GM18499 (cell line): Measurements from ENCODE around the gene COX7A2L.

Experiments used
- ATAC-seq: cut with Tn5 transposase; IDR thresholded peaks from one replicate; pipeline ENCODE4 v1.9.1; 2021; ENCODE audit warnings: moderate number of reproducible peaks; ENCODE audit not compliant: insufficient read depth, unreplicated experiment

Gene COX7A2L

GRCh38 chr2:42321452-42322064, 39.5 kb downstream of the COX7A2L start:
- ATAC-seq = no peak

- ATAC-seq = no peak
Measured at GRCh38 chr2:42319265-42319664, 41.8 kb downstream of the COX7A2L start.

- ATAC-seq = no peak
Measured at GRCh38 chr2:42317945-42318344, 43.1 kb downstream of the COX7A2L start.

GRCh38 chr2:42317486-42317885, 43.5 kb downstream of the COX7A2L start:
- no peak for ATAC-seq

DNA sequence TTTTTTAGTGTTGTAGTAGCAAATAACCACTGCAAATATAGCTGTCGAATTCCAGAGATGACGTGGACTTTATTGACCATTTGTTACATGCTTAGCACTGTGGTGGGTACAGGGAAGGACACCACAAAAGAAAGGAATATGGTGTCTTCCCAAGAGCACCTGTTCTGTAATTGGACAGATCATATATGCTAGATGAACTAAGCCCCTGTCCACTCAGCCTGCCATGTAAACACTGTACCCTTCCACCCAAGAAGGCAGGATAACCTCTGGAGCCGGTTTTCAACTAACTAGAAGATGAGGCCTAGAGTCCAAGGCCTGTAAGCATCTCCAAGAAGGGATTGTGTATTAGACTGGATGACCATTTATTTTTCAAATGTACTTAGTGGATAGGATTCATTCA, 44.1 kb downstream of the COX7A2L start:
- no peak for ATAC-seq

- ATAC-seq = no peak
Measured at GRCh38 chr2:42315844-42316470, 45.1 kb downstream of the COX7A2L start.

DNA sequence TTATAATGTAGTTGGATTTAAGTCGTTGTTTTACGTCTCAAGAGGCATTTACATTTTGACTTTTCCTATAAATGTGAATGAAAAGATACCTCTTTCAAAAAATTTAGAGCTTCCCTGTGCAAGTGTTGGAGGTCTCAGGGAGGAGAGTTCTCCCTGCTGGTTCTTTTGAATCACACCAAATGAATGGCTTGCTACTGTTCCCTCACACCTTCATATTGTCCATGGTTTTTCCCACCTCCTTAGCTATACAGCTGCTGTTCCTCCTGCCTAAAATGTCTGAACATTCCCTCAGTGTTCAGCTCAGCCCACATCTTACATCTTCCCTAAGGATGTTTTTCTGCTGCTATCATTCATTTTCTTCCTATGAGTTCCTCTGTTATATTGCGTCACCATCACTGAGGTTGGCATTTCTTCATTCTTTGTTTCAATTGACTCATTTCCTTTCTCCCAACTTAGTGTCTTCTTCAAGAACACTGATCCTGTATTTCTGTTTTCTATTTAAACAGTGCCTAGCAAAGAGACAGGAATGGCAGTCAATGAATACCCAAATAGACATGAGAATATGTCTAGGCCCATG, 46.0 kb downstream of the COX7A2L start:
- ATAC-seq = no peak

DNA sequence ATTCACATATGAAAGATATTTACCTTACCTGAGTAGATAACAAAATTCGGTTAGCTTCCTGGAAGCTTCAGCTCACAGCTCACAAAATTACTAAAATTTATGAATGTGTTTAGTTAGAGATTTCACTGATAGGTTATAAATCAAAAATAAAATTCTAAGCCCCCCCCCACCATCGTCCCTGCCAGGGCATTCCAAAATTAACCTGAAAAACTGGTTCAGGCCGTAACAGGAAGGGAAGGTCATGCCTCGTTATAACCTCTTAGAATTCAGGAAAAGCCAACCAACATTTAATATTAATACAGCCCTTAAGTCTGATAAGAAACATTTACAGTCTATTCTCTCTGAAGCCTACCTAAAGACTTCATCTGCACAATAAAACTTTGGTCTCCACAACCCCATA, 48.9 kb downstream of the COX7A2L start:
- ATAC-seq = no peak

DNA sequence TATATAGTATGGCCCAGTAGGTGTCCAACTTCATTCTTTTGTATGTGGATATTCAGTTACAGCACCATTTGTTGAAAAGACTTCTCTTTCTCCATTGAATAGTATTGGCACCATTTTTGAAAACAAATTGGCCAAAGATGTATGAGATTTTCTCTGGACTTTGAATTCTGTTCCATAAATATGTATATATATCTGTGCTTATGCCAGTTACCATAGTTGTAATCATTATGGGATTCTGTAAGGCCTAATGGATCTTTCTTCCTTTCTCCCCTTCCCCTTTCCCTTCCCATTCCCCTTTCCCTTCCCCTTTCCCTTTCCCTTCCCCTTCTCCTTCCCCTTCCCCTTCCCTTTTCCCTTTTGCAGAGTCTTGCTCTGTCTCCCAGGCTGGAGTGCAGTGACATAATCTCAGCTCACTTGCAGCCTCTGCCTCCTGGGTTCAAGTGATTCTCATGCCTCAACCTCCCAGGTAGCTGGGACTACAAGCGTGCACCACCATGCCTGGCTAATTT, 51.0 kb downstream of the COX7A2L start:
- ATAC-seq = no peak

GRCh38 chr2:42309366-42309765, 51.7 kb downstream of the COX7A2L start:
- ATAC-seq = no peak

DNA sequence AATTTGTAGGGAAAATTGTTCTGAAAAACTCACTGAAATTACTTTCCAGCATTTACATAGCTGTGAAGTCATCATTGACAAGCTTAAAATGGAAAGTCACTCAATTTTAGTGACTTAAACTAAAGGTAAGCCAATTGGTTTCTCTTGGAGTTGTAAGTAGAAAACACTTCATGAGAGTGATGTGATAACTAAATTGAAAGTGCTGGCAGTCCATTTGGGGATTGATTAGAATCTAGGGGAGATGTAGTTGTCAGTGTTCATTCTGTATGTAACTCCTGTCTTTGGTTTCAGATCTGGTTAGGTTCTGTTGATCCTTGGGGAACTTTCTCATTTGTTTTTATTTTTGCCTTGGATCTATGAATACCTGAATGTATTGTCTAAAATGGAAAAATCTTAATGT, 53.8 kb downstream of the COX7A2L start:
- ATAC-seq = no peak

DNA sequence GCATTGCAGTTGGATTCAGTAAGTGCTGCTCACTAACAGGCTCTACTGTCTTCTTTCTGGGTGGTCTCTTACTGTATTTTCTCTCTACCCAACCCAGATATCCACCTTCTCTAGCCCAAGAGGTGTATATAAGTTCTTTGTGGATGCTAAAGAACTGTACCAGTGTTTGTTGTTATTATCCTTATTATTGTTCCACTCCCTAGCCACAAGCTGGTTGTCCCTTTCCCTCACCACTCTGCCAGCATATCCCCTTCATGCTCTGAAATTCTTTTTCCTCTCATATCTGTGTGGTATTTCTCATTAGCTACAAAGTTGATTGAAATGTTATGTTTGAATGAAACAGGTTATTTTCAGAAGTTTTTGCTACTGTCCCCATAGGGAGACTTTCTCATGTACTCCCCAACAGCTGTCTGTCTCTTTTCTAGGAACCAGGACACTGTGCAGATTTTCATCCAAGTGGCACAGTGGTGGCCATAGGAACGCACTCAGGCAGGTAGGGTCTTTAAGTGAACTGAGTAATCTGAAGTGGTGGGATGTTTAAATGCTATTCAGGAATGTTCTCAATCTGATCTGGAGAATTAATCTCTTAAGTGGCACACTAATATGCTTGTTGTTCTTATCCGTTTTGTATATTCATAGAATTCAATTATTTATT, 56.8 kb downstream of the COX7A2L start:
- ATAC-seq = no peak

- no peak for ATAC-seq
Measured at GRCh38 chr2:42303252-42303651, 57.8 kb downstream of the COX7A2L start.

- ATAC-seq = no peak
Measured at GRCh38 chr2:42300527-42300926, 60.5 kb downstream of the COX7A2L start.
